Osteoblast (primary cell): ENCODE measurements around the gene POU2F2. TPM values are rescaled to one million over a fixed set of nuclear protein-coding genes. Genes with fewer than 3 reads are reported as not detected.
A peak's percentile ranks its signal among the peaks of the same experiment; 100 is the strongest.

ENCODE experiments used
- DNase-seq: peaks from one replicate; pipeline ENCODE4 v3.0.0; 2011; ENCODE audit warnings: low spot score, mixed read lengths; ENCODE audit not compliant: insufficient read length; ENCODE audit errors: missing footprints
- H2AFZ ChIP-seq: 2 replicates; pipeline ENCODE4 v1.6.0; 2011; ENCODE audit warnings: mild to moderate bottlenecking, low read length
- H3K27ac ChIP-seq: 2 replicates; pipeline ENCODE4 v1.5.1; 2011; ENCODE audit warnings: mild to moderate bottlenecking, low read depth, low read length, moderate library complexity
- H3K27me3 ChIP-seq: 2 replicates; pipeline ENCODE4 v1.6.0; 2012; ENCODE audit warnings: mild to moderate bottlenecking, control low read depth, inconsistent platforms, low read length, moderate library complexity; ENCODE audit not compliant: insufficient read depth
- H3K36me3 ChIP-seq: 2 replicates; pipeline ENCODE4 v1.5.1; 2011; ENCODE audit warnings: mild to moderate bottlenecking, low read length, control low read depth, moderate library complexity; ENCODE audit not compliant: insufficient read depth
- H3K4me1 ChIP-seq: 2 replicates; pipeline ENCODE4 v1.5.1; 2011; ENCODE audit warnings: mild to moderate bottlenecking, low read length, control low read depth, moderate library complexity; ENCODE audit not compliant: insufficient read depth
- H3K4me2 ChIP-seq: 2 replicates; pipeline ENCODE4 v1.6.0; 2011; ENCODE audit warnings: mild to moderate bottlenecking, low read length; ENCODE audit not compliant: insufficient read depth
- H3K4me3 ChIP-seq: fragments of 200-600 bp; sonication (generic); 3 replicates; pipeline ENCODE4 v1.5.1; 2012; ENCODE audit warnings: mild to moderate bottlenecking, low read length, inconsistent platforms; ENCODE audit not compliant: insufficient read depth
- H3K79me2 ChIP-seq: 2 replicates; pipeline ENCODE4 v1.6.0; 2012; ENCODE audit warnings: mild to moderate bottlenecking, low read length, control low read depth, inconsistent platforms; ENCODE audit not compliant: insufficient read depth
- H3K9me3 ChIP-seq: 2 replicates; pipeline ENCODE4 v1.5.1; 2011; ENCODE audit warnings: low read depth, low read length, control low read depth
- H4K20me1 ChIP-seq: 2 replicates; pipeline ENCODE4 v1.6.0; 2012; ENCODE audit warnings: mild to moderate bottlenecking, low read length, control low read depth; ENCODE audit not compliant: insufficient read depth
- total RNA-seq: library from RNA; depleted of rRNA; stranded (reverse); fragments of >200 nt; gene quantifications from 2 replicates; pipeline ENCODE4 v1.2.3, GENCODE V29; 2012
- TF ChIP-seq, protein P1 (sequence below): IDR thresholded peaks from 2 replicates; pipeline ENCODE4 v1.5.1; 2011; ENCODE audit warnings: mild to moderate bottlenecking, low read depth, low read length, moderate library complexity; ENCODE audit errors: extremely low read depth

The POU2F2 gene
- total RNA-seq, 1 donor = under 0.01 TPM

DNA sequence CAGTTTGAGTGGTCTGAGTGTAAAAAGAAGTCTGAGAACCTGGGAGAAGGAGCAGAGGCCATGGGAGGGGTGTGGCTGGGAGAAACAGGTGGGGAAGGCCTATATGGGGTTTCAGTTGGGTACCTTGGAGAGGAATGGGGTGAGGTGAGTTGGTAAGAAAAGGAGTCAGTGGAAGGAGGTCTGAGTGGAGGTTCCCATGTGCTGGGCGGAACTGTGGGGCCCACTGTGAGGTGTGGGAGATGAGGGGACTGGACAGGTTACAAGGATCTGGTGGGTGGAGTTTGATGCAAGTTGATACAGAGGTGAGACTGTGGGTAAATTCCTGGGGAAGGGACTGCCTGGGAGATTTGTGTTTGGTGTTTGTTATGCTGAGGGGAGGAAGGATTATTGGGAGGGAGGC, 54.2 kb downstream of the POU2F2 start:
- no peak for DNase-seq
- H3K4me3 ChIP-seq = no peak overlapping the region
- TF ChIP-seq, protein P1, sequence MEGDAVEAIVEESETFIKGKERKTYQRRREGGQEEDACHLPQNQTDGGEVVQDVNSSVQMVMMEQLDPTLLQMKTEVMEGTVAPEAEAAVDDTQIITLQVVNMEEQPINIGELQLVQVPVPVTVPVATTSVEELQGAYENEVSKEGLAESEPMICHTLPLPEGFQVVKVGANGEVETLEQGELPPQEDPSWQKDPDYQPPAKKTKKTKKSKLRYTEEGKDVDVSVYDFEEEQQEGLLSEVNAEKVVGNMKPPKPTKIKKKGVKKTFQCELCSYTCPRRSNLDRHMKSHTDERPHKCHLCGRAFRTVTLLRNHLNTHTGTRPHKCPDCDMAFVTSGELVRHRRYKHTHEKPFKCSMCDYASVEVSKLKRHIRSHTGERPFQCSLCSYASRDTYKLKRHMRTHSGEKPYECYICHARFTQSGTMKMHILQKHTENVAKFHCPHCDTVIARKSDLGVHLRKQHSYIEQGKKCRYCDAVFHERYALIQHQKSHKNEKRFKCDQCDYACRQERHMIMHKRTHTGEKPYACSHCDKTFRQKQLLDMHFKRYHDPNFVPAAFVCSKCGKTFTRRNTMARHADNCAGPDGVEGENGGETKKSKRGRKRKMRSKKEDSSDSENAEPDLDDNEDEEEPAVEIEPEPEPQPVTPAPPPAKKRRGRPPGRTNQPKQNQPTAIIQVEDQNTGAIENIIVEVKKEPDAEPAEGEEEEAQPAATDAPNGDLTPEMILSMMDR = no peak
- peaks cover 20% of the 10 kb centered on the region for H3K4me1 ChIP-seq
- peaks cover 62% of the 10 kb centered on the region for H3K79me2 ChIP-seq
- H4K20me1 ChIP-seq = peaks cover 42% of the 10 kb centered on the region
- no peak overlapping the region for H3K27ac ChIP-seq
- no peaks in the 10 kb centered on the region for H3K27me3 ChIP-seq
- H3K9me3 ChIP-seq = no peaks in the 10 kb centered on the region
- H2AFZ ChIP-seq = no peak overlapping the region
- H3K36me3 ChIP-seq = peaks cover 42% of the 10 kb centered on the region
- H3K4me2 ChIP-seq = peak overlapping the region; percentile 98

DNA sequence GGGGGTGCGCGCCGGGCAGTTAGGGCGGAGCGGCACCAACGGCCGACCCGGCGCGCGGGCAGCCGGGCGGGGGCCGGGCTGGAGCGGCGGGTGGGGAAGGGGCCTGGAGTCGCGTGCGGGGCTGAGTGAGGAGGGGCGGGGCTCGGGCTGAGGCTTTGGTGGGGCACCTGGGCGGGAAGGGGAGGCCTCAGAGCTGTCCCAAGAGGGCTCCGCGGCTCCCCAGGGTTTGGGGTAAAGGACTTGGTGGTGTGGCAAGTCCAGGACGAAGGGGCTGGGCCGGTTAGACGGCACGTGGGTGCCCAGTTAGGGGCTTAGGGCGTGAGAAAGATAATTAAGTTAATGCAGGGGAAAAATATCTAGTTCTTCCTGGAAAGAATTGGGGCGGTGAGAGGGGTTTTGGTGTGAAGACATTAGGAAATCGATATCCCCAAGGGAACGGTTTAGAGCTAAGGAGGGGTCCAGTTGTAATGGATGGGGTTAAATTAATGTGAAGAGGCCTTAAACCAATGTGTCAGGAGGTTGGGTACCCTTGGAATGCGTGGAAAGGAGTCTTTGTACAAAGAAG, 55.8 kb downstream of the POU2F2 start:
- H3K27me3 ChIP-seq = no peaks in the 10 kb centered on the region
- H3K9me3 ChIP-seq = no peaks in the 10 kb centered on the region
- H3K4me3 ChIP-seq = peak overlapping the region; percentile 92
- peak overlapping the region; percentile 98 for H3K4me2 ChIP-seq
- TF ChIP-seq, protein P1 = no peak
- H3K27ac ChIP-seq = peak overlapping the region; percentile 77
- H3K36me3 ChIP-seq = peaks cover 34% of the 10 kb centered on the region
- H3K79me2 ChIP-seq = peaks cover 55% of the 10 kb centered on the region
- H2AFZ ChIP-seq = no peak overlapping the region
- peaks cover 20% of the 10 kb centered on the region for H3K4me1 ChIP-seq
- DNase-seq = no peak
- peaks cover 35% of the 10 kb centered on the region for H4K20me1 ChIP-seq

DNA sequence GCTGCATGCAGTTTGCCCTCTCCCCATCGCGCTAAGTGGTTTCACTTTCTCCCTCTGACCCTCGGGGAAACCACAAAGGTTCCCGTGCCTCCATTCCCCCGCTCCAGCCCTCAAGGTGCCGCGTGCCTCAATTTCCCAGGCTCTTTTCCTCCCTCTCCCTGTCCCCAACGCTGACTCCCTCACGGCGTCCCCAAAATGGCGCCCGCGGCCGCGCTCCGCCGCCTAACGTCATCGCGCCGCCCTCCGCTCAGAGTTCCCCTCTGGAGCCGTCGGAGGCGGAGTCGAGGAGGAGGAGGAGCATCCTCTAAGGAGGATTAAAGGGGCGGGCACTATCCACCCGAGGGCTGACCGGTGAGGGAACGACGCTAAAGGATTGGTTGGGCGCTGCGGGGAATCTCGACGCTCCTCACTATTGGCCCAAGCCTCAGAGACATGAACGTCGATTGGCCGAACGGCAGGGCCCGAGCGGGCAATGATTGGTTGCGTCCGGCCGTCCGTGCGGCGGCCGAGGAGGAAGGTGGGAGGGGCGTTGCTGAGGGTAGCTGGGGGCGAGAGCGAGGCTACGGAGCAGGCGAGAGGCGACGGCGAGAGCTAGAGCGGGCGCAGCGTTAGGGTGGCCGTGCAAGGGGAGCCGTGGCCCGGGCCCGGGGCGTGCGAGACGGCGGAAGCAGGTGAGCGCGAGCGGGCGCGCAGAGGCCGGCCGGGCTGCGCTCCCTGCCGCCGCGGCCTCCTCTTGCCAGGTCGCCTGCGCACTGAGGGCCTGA, 56.4 kb downstream of the POU2F2 start, which contains the start of gene ZNF574:
Gene ZNF574, plus strand, starts transcription at position 551 of the 764 bp plus-strand sequence. CDS start 2,441 bp downstream, outside the sequence.
- TF ChIP-seq, protein P1 = no peak
- H3K27me3 ChIP-seq = peaks cover under 1% of the 10 kb centered on the region
- H3K4me2 ChIP-seq = peak within 1 kb of the TSS; percentile 98
- H3K9me3 ChIP-seq = no peaks in the 10 kb centered on the region
- peak; percentile 100 for DNase-seq
- H4K20me1 ChIP-seq = peaks cover 28% of the 10 kb centered on the region
- H3K4me1 ChIP-seq = peaks cover 20% of the 10 kb centered on the region
- H3K36me3 ChIP-seq = peaks cover 27% of the 10 kb centered on the region
- H3K4me3 ChIP-seq = peak within 1 kb of the TSS; percentile 92
- H3K27ac ChIP-seq = peak within 1 kb of the TSS; percentile 98
- H3K79me2 ChIP-seq = peaks cover 49% of the 10 kb centered on the region
- H2AFZ ChIP-seq = peak within 1 kb of the TSS; percentile 100

DNA sequence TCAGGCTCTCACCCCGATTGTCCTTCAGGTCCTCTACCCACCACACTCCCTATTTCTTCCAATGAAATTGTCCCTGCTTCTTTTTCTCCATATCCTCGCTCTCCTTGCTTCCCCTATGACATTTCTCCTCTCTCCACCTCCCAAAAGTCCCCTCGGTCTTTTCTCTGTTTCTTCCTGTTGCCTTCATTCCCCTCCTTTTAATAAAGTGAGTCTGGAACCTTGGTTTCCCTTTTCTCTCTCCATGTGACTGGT, 57.0 kb downstream of the POU2F2 start:
- peak overlapping the region; percentile 98 for H3K27ac ChIP-seq
- peak overlapping the region; percentile 92 for H3K4me3 ChIP-seq
- no peak for DNase-seq
- H3K9me3 ChIP-seq = no peaks in the 10 kb centered on the region
- TF ChIP-seq, protein P1 = no peak
- H4K20me1 ChIP-seq = peaks cover 27% of the 10 kb centered on the region
- H3K79me2 ChIP-seq = peaks cover 44% of the 10 kb centered on the region
- H3K36me3 ChIP-seq = peaks cover 22% of the 10 kb centered on the region
- peak overlapping the region; percentile 93 for H3K4me2 ChIP-seq
- peaks cover 5% of the 10 kb centered on the region for H3K27me3 ChIP-seq
- peaks cover 20% of the 10 kb centered on the region for H3K4me1 ChIP-seq
- peak overlapping the region; percentile 100 for H2AFZ ChIP-seq
